Muscle of leg (tissue), 11 donors: ENCODE measurements around the gene MYOT. TPM values are rescaled to one million over a fixed set of nuclear protein-coding genes. Genes with fewer than 3 reads are reported as not detected.

Source experiments
- DNase-seq: peaks from one replicate; pipeline ENCODE4 v3.0.0; 2013
- H3K27ac ChIP-seq: one replicate; pipeline ENCODE4 v1.5.1; 2013; ENCODE audit warnings: mild to moderate bottlenecking, low read length, control low read depth
- H3K27me3 ChIP-seq: one replicate; pipeline ENCODE4 v1.6.1; 2013; ENCODE audit warnings: low read length; ENCODE audit not compliant: control insufficient read depth, insufficient read depth
- H3K36me3 ChIP-seq: one replicate; pipeline ENCODE4 v1.6.1; 2013; ENCODE audit warnings: low read length; ENCODE audit not compliant: control insufficient read depth, insufficient read depth
- H3K4me1 ChIP-seq: one replicate; pipeline ENCODE4 v1.6.1; 2013; ENCODE audit warnings: low read length; ENCODE audit not compliant: control insufficient read depth, insufficient read depth
- H3K4me3 ChIP-seq: one replicate; pipeline ENCODE4 v1.5.1; 2013; ENCODE audit warnings: low read length, control low read depth
- H3K9me3 ChIP-seq: replicated peaks from 2 replicates; pipeline ENCODE4 v1.6.1; 2013; ENCODE audit warnings: low read depth, low read length; ENCODE audit not compliant: control insufficient read depth
- WGBS: methylation state at CpG from one replicate; pipeline ENCODE4 v1.1.5; 2013; ENCODE audit warnings: missing lambda C conversion rate; ENCODE audit not compliant: insufficient coverage; 5-methylcytosine and 5-hydroxymethylcytosine counted together
- polyA plus RNA-seq, 8 donors: library from polyadenylated mRNA; unstranded; fragments of 120-200 nt; gene quantifications; one replicate each; pipeline versions ENCODE4 v1.2.1 to v1.2.3, GENCODE V29; 2013; ENCODE audit warnings: inconsistent platforms in 1 of 8, low replicate concordance in 1 of 8; ENCODE audit not compliant: insufficient read length in 8 of 8, insufficient read depth in 1 of 8
- total RNA-seq: library from RNA; stranded (reverse); fragments of 120-200 nt; gene quantifications from one replicate; pipeline ENCODE4 v1.2.4, GENCODE V29; 2013

Gene MYOT
- total and polyA plus RNA-seq, 9 donors, result 125 to 257 (median 213) TPM

DNA sequence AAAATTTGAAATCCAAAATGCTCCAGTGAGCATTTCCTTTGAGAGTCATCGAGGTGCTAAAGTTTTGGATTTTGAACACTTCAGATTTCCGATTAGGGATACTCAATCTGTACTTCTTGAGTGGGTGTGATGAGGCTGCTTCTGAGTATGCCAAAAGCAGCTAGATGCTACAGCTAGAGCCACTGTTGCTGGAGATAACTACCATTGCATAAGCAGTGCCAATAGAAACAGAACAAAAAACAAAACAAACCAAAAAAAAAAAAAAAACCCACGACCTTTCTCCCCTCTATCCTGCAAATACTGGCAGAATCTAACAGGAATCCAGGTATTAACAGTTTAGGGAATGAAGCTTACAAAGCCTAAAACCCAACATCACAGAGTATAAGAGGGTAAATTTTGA is 65.1 kb downstream of the MYOT start:
- Histone ChIP-seq H3K27me3 (no peaks in the 10 kb centered on the region), H3K27ac (no peak overlapping the region), H3K36me3 (peaks cover 3% of the 10 kb centered on the region), H3K4me3 (no peak overlapping the region), H3K9me3 (no peaks in the 10 kb centered on the region), H3K4me1 (no peaks in the 10 kb centered on the region)
- no peak for DNase-seq
- no CpG with 5 or more reads among the region's 3 CpGs for WGBS

DNA sequence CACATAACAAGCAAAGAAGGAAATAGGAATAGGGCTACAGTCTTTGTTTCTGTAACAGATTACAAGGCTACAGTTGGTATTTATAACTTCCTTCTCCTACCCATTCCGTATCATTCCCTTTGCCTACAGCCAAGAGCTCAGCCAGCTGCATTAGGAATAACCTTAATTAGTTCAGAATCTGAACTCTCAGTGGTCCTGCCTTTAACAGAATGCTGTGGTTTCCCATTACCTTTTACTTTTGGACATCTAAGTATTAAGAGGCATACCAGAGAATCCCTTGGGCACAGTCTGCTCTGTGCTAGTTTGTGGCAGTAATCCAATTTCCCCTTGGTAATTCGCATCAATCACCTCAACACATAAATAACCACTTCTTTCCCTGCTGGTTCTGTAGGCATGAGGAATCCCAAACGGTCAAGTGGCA is 65.8 kb downstream of the MYOT start:
- Histone ChIP-seq H3K27me3 (no peaks in the 10 kb centered on the region), H3K4me1 (no peaks in the 10 kb centered on the region), H3K36me3 (peaks cover 4% of the 10 kb centered on the region), H3K27ac (no peak overlapping the region), H3K9me3 (no peaks in the 10 kb centered on the region), H3K4me3 (no peak overlapping the region)
- WGBS, result 0% methylated on average over 1 of the region's 3 CpGs
- DNase-seq, result peak; percentile 5

DNA sequence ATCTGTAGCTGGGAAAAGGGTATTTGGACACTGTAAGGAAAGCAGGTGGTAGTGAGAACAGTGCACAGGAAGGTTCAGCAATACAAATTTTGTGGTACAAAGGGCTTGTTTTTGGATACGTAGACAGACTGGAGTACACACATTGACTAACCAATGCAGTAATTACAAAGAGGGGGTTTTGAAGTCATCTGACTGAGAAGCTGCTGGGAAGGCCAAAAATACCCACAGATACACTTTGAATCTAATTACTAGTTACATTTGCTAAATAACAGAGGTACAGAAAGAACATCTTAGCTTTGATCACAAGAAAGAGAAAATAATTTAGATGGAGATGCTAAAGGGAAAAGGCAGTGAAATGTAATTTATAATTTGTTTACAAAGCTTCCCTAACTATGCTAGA is 67.5 kb downstream of the MYOT start:
- WGBS, result no CpG with 5 or more reads among the region's 1 CpG
- Histone ChIP-seq H3K4me3 (no peak overlapping the region), H3K27ac (no peak overlapping the region), H3K9me3 (no peaks in the 10 kb centered on the region), H3K4me1 (no peaks in the 10 kb centered on the region), H3K27me3 (no peaks in the 10 kb centered on the region), H3K36me3 (peaks cover 18% of the 10 kb centered on the region)
- DNase-seq, result no peak

DNA sequence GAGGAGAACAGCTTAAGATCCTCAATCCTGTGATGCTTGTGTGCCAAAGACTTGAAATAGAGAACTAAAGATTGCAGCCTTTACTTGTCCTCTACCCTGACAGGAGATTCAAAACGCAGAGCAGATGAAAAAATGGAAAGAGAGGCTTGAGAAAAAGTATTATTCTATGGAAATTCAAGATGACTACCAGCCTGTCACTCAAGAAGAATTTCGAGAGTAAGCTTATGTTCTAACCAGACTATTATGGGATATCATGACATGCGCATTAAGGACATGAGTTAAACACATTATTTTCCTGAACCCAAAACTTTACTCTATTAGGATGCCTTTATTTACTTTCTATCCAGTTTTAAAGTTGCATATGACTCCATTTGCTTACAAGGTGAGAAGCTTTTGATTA is 68.0 kb downstream of the MYOT start:
- peaks cover 21% of the 10 kb centered on the region for H3K36me3 ChIP-seq
- no peak for DNase-seq
- no peaks in the 10 kb centered on the region for H3K9me3 ChIP-seq
- no peaks in the 10 kb centered on the region for H3K27me3 ChIP-seq
- H3K4me3 ChIP-seq, result no peak overlapping the region
- H3K4me1 ChIP-seq, result no peaks in the 10 kb centered on the region
- no CpG with 5 or more reads among the region's 3 CpGs for WGBS
- H3K27ac ChIP-seq, result no peak overlapping the region

Other genes with a start within 250 kb of the MYOT start
- gene KLHL3, start 131.8 kb upstream of the MYOT start, total RNA-seq, result 3.6 TPM
- gene KLHL3, start 131.8 kb upstream of the MYOT start, polyA plus RNA-seq, result 1 to 10 TPM; 2.6 to 4.8 (median 4.0) TPM
- 9.2 TPM for gene HNRNPA0, start 113.5 kb upstream of the MYOT start, total RNA-seq
- gene HNRNPA0, start 113.5 kb upstream of the MYOT start, polyA plus RNA-seq, result 10 to 100 TPM; 31.2 to 55.2 (median 42.7) TPM
- 1.2 TPM for gene PKD2L2, start 21.6 kb downstream of the MYOT start, total RNA-seq
- gene PKD2L2, start 21.6 kb downstream of the MYOT start, polyA plus RNA-seq, result under 1 TPM; 0.21 to 0.94 (median 0.46) TPM
- gene FAM13B, start 165.2 kb downstream of the MYOT start, total RNA-seq, result 18.5 TPM
- gene FAM13B, start 165.2 kb downstream of the MYOT start, polyA plus RNA-seq, result 10 to 100 TPM; 16.4 to 25.8 (median 20.0) TPM
- not detected for gene WNT8A, start 216.2 kb downstream of the MYOT start, total RNA-seq
- under 1 TPM in 2 of 8 donors, not detected in 6; 0.08 to 0.36 TPM for gene WNT8A, start 216.2 kb downstream of the MYOT start, polyA plus RNA-seq